Prostate gland (tissue), 2 donors: ENCODE data around the gene AIFM2.

Experiments used
- POLR2A ChIP-seq: fragments of 450-650 bp; IDR thresholded peaks from one replicate; pipeline ENCODE4 v1.6.1; 2016; ENCODE audit warnings: antibody characterized with exemption, mild to moderate bottlenecking
- POLR2AphosphoS5 ChIP-seq: sonication (generic); formaldehyde crosslinking; IDR thresholded peaks from one replicate; pipeline ENCODE4 v1.6.1; 2017; ENCODE audit warnings: antibody characterized with exemption
- TF ChIP-seq, protein P1 (sequence below), 4 experiments: fragments of 200-600 bp in 2 of 4; fragments of 450-650 bp in 2 of 4; sonication (generic) in 2 of 4; IDR thresholded peaks; 1 replicate in 3 of 4; 2 replicates in 1 of 4; pipeline ENCODE4 v1.5.1; 2016 to 2019; ENCODE audit warnings: antibody characterized with exemption in 4 of 4, mild to moderate bottlenecking in 2 of 4, moderate library complexity in 2 of 4

DNA sequence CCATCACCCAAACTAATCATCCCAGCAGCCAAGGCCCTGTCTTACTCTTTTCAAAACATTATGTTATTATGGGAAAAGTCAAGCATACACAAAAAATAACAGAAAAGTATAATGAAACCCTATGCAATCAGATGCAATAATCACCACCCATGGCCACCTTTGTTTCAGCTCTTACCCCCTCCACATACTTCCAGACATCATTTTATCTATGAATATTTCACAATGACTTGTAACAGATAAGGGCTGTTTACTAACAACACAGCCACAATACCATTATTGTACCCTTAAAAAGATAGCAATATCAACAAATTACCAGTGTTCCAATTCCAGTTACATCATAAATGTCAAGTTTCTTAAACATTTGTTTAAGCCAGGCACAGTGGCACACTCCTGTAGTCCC lies 35.2 kb downstream of the AIFM2 start:
- TF ChIP-seq, protein P1, sequence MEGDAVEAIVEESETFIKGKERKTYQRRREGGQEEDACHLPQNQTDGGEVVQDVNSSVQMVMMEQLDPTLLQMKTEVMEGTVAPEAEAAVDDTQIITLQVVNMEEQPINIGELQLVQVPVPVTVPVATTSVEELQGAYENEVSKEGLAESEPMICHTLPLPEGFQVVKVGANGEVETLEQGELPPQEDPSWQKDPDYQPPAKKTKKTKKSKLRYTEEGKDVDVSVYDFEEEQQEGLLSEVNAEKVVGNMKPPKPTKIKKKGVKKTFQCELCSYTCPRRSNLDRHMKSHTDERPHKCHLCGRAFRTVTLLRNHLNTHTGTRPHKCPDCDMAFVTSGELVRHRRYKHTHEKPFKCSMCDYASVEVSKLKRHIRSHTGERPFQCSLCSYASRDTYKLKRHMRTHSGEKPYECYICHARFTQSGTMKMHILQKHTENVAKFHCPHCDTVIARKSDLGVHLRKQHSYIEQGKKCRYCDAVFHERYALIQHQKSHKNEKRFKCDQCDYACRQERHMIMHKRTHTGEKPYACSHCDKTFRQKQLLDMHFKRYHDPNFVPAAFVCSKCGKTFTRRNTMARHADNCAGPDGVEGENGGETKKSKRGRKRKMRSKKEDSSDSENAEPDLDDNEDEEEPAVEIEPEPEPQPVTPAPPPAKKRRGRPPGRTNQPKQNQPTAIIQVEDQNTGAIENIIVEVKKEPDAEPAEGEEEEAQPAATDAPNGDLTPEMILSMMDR (IDR thresholded peaks at IDR 0.05): no peak
- TF ChIP-seq POLR2A (no peak), POLR2AphosphoS5 (no peak)
